Inflammatory macrophage (primary cell): Measurements from ENCODE around the gene FFAR1.
"Not testable (repeated sequence)": the region's sequence is repeated elsewhere in the genome, so short reads cannot be mapped to it uniquely, and the experiment has no call there.

Experiments
- DNase-seq, 2 donors: peaks; one replicate each; pipeline ENCODE4 v3.0.0-alpha.2; 2020 to 2022

FFAR1 gene

DNA sequence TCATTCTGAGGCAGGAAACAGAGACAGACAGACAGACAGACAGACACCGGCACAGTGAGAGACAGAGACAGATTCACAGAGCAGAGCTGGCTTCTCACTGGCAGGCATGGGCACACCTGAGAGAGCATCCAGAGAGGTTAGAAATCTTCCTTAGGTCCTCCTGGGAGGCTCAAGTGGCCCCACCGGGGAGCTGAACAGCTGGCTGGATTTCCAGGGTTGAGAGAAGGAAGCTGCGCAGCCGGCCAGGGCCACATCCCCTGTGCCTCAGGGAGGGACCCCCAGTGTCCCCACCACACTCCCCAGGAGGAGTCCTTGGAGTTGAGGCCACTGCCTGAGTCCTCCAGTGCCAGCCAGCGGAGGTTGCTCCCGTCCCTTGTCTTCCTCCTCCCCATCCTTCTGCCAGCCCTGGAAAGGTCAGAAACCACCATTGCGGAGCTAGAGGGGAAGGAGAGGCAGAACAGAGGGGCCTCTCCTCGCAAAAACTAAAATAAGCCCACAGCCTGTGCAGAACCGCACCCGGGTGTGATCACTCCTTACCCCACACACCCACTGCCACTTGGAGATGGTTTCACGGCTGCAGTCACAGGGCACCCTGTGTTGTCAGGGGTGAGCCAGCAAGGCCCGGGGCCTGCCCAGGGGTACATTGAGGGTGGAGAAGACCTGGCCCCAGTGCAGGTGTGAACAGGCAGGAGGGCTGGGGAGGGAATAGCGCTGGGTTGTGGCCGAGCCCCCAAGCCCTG lies 14.7 kb downstream of the FFAR1 start:
- DNase-seq: no peak

DNA sequence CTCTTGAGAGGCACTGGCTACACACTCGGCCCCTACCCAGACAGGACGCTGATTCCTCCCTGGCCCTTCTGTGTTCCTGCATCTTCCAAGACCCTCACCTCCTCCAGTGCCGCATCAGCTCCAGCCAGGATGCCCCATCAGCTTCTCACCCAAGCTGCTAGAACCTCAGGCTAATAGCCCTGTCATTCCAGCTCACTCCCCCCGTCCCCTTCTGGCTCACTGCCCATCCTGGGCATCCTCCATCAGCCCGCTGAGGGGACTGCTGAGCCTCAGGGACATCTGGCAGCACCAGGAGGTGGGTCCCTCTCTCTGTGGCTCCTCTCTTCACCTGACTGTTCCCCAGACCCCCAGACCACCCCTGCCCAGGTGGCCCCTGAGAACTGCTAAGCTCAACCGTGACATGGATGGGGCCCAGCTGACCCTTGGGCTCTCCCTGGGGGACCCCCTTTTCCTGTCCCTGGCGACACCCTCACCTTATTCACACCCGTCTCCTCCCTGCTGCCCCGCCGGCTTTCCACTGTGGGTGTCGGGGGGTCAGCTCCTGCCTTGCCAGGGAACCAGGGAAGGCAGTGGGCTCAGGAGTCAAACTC lies 15.4 kb downstream of the FFAR1 start:
- DNase-seq: no peak

DNA sequence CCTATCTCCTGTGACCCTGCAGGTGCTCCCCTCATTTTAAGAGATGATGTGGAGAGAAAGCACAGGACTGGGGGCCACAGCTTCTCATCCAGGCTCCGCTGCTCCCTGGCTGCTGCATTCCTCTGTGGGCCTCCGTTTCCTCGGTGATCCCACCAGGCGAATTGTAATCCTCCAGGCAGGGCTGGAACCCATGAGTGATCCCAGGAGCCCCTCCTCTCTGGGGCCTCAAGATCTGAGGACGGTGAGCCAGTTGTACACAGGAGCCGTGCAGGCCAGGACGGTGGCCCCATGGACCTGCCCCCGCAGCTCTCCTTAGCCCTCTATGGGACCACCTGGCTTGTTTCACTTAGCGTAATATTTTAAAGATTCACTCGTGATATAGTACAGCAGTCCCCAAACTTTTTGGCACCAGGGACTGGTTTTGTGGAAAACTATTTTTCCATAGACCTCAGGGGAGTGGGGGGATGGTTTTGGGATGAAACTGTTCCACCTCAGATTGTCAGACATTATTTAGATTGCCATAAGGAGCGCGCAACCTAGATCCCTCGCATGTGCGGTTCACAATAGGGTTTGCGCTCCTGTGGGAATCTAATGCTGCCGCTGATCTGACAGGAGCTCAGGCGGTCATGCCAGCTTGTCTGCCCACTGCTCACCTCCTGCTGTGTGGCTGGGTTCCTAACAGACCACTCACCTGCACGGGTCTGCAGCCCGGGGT lies 16.2 kb downstream of the FFAR1 start:
- DNase-seq: no peak

DNA sequence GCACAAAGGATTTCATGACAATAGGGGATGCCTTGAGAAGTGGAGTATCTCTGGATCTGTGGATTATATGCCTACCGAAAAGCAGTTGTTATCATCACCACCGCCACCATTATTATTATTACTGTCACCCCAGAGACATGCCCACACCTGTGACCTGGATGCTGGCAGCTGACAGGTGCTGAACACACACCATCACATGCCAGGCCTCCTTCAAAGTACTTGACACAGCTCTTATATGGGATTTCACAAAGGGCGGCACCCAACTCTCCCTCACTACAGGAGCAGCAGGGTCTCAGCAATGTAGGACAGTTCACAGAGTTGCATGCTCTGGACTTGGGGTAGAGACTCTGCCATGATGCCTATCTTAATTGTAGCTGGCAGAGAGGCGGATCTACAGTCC lies 17.6 kb downstream of the FFAR1 start:
- DNase-seq: no peak

- no peak for DNase-seq
Observed at GRCh38 chr19:35368378-35368777, 20.7 kb downstream of the FFAR1 start.

DNA sequence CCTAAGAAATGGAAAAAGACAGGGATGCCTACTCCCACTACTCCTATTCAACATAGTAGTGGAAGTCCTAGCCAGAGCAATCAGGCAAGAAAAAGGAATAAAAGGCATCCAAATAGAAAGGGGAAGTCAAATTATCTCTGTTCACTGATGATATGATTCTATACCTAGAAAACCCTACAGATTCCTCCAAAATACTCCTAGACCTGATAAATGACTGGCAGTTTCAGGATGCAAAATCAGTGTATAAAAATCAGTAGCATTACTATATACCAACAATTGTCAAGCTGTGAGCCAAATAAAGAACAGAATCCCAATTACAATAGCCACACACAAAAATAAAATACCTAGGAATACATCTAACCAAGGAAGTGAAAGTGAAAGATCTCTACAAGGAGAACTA lies 21.8 kb downstream of the FFAR1 start:
- no peak for DNase-seq

DNA sequence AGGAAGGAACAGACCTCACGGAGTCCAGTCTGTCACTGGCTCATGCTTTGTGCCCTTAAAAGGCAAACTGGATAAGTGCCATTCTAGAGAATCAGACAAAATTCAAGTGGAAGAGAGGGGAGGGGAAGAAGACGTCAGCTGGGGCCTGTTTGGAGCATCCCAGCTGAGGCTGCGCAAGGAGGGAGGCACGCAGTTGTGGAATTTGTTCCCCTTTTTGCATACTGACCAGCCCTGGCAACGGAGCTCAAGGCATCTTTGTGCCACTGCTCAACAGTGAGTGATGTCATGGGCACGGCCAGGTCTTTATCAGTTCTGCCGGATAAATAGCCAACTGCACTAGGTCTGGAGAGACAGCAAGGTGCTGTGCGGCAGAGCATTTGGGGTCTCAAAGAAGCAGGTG lies 23.0 kb downstream of the FFAR1 start, which contains the start of gene GPR42:
Gene GPR42, plus strand, starts transcription at position 347 of the 400 bp plus-strand sequence. CDS start 292 bp downstream, outside the sequence.
- DNase-seq: no peak

DNA sequence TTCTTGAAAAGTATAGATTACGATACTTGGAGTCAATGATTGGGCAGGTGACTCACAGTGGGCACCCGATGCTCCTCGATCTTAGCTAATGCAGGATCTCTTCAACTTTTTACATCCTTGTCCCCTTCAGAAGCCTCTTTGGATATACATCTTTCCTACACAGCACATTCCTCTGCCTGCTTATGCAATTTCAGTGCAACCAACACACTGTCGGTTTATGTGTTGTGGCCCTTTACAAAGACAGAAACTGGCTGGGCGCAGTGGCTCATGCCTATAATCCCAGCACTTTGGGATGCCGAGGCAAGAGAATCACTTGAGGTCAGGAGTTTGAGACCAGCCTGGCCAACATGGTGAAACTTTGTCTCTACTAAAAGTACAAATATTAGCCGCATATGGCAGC lies 25.8 kb downstream of the FFAR1 start:
- DNase-seq: no peak

- not testable (repeated sequence) for DNase-seq
Observed at GRCh38 chr19:35374031-35374430, 26.3 kb downstream of the FFAR1 start.

DNA sequence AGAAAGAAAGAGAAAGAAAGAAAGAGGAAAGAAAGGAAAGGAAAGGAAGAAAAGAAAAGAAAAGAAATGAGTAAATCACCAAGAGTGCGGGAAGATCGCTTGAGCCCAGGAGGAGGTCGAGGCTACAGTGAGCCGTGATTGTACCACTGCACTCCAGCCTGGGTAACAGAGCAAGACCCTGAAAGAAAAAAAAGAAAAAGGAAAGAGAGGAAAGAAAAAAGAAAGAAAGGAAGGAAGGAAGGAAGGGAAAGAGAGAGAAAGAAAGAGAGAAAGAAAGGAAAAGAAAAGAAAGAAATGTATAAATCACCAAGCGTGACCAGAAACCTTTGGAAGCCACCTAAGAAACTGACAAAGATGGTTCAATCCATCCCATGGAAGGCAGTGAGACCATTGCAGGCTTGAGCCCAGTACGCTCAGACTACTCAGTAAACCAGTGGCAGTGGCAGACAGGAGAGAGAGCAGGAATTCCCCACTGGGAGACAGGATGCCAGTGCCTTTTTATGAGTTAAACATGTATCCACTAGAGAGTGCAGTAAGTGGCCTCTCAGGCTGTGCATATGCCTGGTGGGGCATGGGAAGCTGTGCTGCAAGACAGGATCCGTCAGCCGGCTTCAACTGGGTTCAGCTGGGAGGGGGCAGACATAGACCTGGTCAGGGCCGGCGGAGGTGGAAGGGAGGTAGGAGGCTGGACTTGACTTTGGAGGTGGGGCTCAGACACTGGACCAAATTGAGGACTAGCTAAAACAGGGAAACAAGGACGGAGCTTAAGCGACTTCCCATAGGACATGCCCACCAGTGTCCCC lies 28.0 kb downstream of the FFAR1 start:
- DNase-seq: no peak

GRCh38 chr19:35377656-35378055 lies 30.0 kb downstream of the FFAR1 start:
- no peak for DNase-seq

- no peak for DNase-seq
Observed at GRCh38 chr19:35378356-35378755, 30.7 kb downstream of the FFAR1 start.

DNA sequence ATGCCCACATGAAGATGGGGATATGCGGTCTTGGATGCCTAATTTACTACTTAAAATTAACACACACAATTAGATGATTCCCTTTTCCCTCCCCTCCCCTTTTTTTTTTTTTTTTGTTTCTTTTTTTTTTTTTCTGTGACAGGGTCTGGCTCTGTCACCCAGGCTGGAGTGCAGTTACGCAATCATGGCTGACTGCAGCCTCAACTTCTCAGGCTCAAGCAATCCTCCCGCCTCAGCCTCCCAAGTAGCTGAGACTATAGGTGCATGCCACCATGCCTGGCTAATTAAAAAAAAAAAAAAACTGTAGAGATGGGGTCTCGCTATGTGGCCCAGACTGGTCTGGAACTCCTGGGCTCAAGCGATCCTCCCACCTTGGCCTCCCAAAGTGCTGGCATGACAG lies 31.8 kb downstream of the FFAR1 start:
- DNase-seq: not testable (repeated sequence)

DNA sequence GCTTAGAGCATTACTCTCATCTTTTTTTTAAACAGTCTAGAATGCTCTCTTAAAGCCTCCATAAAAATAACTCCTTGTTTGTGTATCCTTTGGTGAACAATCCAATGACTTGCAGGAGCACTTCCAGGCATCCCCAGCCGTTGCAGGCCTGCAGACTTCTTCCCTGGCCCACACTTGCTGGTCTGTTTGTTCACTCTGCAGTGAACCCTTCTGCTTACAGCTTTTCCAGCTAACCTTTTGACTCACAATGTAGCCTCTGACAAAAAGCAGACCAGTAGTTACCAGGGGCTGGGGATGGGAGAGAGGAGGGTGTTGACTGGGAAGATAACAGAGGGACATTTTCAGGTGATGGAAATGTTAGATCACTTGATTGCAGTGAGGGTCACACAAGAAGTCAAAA lies 32.3 kb downstream of the FFAR1 start:
- DNase-seq: no peak

GRCh38 chr19:35380450-35381124 lies 32.9 kb downstream of the FFAR1 start:
- no peak for DNase-seq

DNA sequence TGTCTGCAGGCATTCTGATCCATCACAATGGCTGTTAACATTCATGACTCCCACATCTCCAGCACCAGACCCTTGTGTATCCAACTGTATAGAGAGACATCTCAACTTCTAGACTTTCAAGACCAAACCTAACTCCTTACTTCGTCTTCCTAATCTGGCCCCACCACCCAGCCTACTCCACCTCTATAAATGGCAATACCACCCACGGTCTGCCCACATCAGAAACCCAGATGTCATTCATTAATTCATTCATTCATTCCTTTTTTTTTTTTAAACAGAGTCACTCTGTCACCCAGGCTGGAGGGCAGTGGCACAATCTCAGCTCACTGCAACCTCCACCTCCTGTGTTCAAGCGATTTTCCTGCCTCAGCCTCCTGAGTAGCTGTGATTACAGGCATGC lies 33.6 kb downstream of the FFAR1 start:
- DNase-seq: no peak

DNA sequence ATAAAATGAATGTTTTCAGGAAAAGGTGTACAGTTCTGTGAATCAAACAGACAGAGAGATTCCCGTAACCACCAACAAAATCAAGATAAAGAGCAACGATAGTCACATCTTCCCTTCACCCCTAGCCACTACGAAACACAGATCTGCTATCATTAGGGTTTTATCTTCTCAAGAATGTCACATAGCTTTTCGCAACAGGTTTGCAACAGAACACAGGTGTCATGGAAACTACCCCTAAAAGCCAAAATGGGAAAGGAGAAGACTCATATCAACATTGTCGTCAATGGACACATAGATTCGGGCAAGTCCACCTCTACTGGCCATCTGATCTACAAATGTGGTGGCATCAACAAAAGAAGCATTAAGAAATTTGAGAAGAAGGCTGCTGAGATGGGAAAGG lies 34.2 kb downstream of the FFAR1 start:
- DNase-seq: no peak

GRCh38 chr19:35383536-35383935 lies 35.8 kb downstream of the FFAR1 start:
- DNase-seq: no peak

- no peak for DNase-seq
Observed at GRCh38 chr19:35388277-35389054, 40.8 kb downstream of the FFAR1 start.

- DNase-seq: no peak
Observed at GRCh38 chr19:35389192-35389861, 41.6 kb downstream of the FFAR1 start.
